HepG2 (cell line): Measurements from ENCODE around the gene LMAN2. TPM values are rescaled to one million over a fixed set of nuclear protein-coding genes. Genes with fewer than 3 reads are reported as not detected.

Source experiments
- ADNP ChIP-seq: sonication (generic); formaldehyde crosslinking; IDR thresholded peaks from 2 replicates; pipeline ENCODE4 v1.4.0; 2020; ENCODE audit warnings: missing genetic modification reagents
- ATF7 ChIP-seq, 2 experiments: fragments of 450-650 bp in 1 of 2; sonication (generic) in 1 of 2; formaldehyde crosslinking in 1 of 2; IDR thresholded peaks; 2 replicates each; pipeline versions ENCODE4 v1.4.0 to v1.6.1; 2016 to 2020; ENCODE audit warnings: antibody characterized with exemption in 1 of 2, mild to moderate bottlenecking in 1 of 2, missing genetic modification reagents in 1 of 2
- CAMTA2 ChIP-seq: sonication (generic); formaldehyde crosslinking; IDR thresholded peaks from 2 replicates; pipeline ENCODE4 v1.4.0; 2020; ENCODE audit warnings: mild to moderate bottlenecking, missing genetic modification reagents, borderline replicate concordance
- CBX2 ChIP-seq, 2 experiments: fragments of 200-600 bp in 1 of 2; sonication (generic); formaldehyde crosslinking in 1 of 2; IDR thresholded peaks; 2 replicates each; pipeline versions ENCODE4 v1.7.0 to v1.8.1; 2018 to 2022; ENCODE audit warnings: low read depth in 2 of 2, low read length in 1 of 2, mild to moderate bottlenecking in 1 of 2, missing genetic modification reagents in 1 of 2
- CEBPB ChIP-seq: IDR thresholded peaks from 2 replicates; pipeline ENCODE4 v1.6.1; 2011; ENCODE audit warnings: low read depth, low read length, improper control_type of control experiment, borderline replicate concordance
- FOXK1 ChIP-seq: sonication (generic); formaldehyde crosslinking; IDR thresholded peaks from 2 replicates; pipeline ENCODE4 v1.4.0; 2020; ENCODE audit warnings: low read depth, missing genetic modification reagents, borderline replicate concordance
- JUN ChIP-seq: sonication (generic); formaldehyde crosslinking; IDR thresholded peaks from 2 replicates; pipeline ENCODE4 v1.4.0; 2020; ENCODE audit warnings: mild to moderate bottlenecking, missing genetic modification reagents
- ZNF317 ChIP-seq: sonication (generic); formaldehyde crosslinking; IDR thresholded peaks from 2 replicates; pipeline ENCODE4 v1.5.0; 2020; ENCODE audit warnings: mild to moderate bottlenecking, missing genetic modification reagents
- ZNF841 ChIP-seq: sonication (generic); formaldehyde crosslinking; IDR thresholded peaks from 2 replicates; pipeline ENCODE4 v1.8.1; 2023; ENCODE audit warnings: missing genetic modification reagents, borderline replicate concordance
- polyA plus RNA-seq, 8 experiments: library from polyadenylated mRNA; depleted of rRNA in 3 of 8; stranded (reverse) in 7 of 8; unstranded in 1 of 8; fragments of >200 nt; fragmentation: Illumina TruSeq in 4 of 8; extraction: Trizol in 4 of 8; gene quantifications; 2 replicates each; pipeline versions ENCODE4 v1.2.1 to v1.2.3, GENCODE V29; 2011 to 2016; ENCODE audit warnings: low read depth in 4 of 8, missing spikeins in 1 of 8, mixed read lengths in 1 of 8; ENCODE audit not compliant: insufficient read depth in 1 of 8
- total RNA-seq, 5 experiments: library from RNA; depleted of rRNA; stranded (reverse); fragments of >200 nt; fragmentation: Illumina TruSeq; extraction: Trizol; gene quantifications; 2 replicates each; pipeline ENCODE4 v1.2.3, GENCODE V29; 2016; ENCODE audit warnings: low read depth in 1 of 5
- TF ChIP-seq, protein P1 (sequence below), 2 experiments: fragments of 450-650 bp in 1 of 2; sonication (generic) in 1 of 2; formaldehyde crosslinking; IDR thresholded peaks; 2 replicates each; pipeline versions ENCODE4 v1.5.0 to v1.8.0; 2020 to 2022; ENCODE audit warnings: mild to moderate bottlenecking in 1 of 2, missing genetic modification reagents in 1 of 2
- TF ChIP-seq, protein P2 (sequence below): sonication (generic); formaldehyde crosslinking; IDR thresholded peaks from 2 replicates; pipeline ENCODE4 v1.5.1; 2020; ENCODE audit warnings: mild to moderate bottlenecking, missing genetic modification reagents, borderline replicate concordance
- TF ChIP-seq, protein P3 (sequence below): sonication (generic); formaldehyde crosslinking; IDR thresholded peaks from 2 replicates; pipeline ENCODE4 v1.5.0; 2020; ENCODE audit warnings: missing genetic modification reagents
- TF ChIP-seq, protein P4 (sequence below): IDR thresholded peaks from 2 replicates; pipeline ENCODE4 v1.6.1; 2016

LMAN2 gene
- total and polyA plus RNA-seq, 2 of the 13 experiments (the other 11 are each of a cell fraction or from before 2014, with no cell fraction given), result 191 to 197 TPM

DNA sequence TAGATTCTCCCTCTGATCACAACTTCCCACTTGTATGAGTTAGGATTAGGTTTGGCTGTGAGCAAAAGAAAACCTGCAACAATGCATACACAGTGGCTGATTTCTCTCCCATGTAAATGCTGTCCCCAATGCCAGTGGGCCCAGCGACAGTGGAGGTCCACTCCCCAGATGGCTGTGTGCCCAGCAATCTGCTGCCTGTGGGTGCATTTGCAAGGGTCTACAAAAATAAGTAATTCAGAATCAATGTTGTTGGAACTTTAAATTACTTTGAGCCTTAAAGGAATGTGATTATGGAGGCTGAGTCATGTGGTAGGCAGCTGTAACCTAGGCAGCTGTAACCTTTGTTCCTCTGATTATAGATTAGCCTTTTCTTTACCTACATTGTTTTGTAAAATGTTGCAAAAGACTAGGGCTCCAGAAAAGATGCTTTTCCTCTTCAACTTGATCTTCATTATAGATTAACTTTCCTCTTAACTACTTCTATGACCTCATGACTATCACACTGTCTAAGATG lies 25.5 kb downstream of the LMAN2 start (continued):
- TF ChIP-seq, protein P1, sequence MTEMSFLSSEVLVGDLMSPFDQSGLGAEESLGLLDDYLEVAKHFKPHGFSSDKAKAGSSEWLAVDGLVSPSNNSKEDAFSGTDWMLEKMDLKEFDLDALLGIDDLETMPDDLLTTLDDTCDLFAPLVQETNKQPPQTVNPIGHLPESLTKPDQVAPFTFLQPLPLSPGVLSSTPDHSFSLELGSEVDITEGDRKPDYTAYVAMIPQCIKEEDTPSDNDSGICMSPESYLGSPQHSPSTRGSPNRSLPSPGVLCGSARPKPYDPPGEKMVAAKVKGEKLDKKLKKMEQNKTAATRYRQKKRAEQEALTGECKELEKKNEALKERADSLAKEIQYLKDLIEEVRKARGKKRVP (CRISPR knock-in tag; IDR thresholded peaks at IDR 0.05), result peak in 1 of 2 experiments; percentile 28; a peak in 1 of 4 replicates
- TF ChIP-seq CEBPB (peak; percentile 84), ATF7 (IDR thresholded peaks at IDR 0.05) (0 out of 2 replicates have a peak, but pooled peaks have one; percentile 30), ATF7 (CRISPR knock-in tag; IDR thresholded peaks at IDR 0.05) (no peak; the same call in 1 of the 2 replicates), ZNF317 (CRISPR knock-in tag) (no peak), CAMTA2 (CRISPR knock-in tag) (no peak), CBX2 (IDR thresholded peaks at IDR 0.05; ENCODE audit: low read depth, low read length) (no peak), CBX2 (CRISPR knock-in tag; IDR thresholded peaks at IDR 0.05; ENCODE audit: low read depth) (no peak), FOXK1 (0 out of 2 replicates have a peak, but pooled peaks have one; percentile 7), ZNF841 (no peak), JUN (CRISPR knock-in tag) (peak; percentile 86), ADNP (CRISPR knock-in tag) (no peak)
- TF ChIP-seq, protein P2, sequence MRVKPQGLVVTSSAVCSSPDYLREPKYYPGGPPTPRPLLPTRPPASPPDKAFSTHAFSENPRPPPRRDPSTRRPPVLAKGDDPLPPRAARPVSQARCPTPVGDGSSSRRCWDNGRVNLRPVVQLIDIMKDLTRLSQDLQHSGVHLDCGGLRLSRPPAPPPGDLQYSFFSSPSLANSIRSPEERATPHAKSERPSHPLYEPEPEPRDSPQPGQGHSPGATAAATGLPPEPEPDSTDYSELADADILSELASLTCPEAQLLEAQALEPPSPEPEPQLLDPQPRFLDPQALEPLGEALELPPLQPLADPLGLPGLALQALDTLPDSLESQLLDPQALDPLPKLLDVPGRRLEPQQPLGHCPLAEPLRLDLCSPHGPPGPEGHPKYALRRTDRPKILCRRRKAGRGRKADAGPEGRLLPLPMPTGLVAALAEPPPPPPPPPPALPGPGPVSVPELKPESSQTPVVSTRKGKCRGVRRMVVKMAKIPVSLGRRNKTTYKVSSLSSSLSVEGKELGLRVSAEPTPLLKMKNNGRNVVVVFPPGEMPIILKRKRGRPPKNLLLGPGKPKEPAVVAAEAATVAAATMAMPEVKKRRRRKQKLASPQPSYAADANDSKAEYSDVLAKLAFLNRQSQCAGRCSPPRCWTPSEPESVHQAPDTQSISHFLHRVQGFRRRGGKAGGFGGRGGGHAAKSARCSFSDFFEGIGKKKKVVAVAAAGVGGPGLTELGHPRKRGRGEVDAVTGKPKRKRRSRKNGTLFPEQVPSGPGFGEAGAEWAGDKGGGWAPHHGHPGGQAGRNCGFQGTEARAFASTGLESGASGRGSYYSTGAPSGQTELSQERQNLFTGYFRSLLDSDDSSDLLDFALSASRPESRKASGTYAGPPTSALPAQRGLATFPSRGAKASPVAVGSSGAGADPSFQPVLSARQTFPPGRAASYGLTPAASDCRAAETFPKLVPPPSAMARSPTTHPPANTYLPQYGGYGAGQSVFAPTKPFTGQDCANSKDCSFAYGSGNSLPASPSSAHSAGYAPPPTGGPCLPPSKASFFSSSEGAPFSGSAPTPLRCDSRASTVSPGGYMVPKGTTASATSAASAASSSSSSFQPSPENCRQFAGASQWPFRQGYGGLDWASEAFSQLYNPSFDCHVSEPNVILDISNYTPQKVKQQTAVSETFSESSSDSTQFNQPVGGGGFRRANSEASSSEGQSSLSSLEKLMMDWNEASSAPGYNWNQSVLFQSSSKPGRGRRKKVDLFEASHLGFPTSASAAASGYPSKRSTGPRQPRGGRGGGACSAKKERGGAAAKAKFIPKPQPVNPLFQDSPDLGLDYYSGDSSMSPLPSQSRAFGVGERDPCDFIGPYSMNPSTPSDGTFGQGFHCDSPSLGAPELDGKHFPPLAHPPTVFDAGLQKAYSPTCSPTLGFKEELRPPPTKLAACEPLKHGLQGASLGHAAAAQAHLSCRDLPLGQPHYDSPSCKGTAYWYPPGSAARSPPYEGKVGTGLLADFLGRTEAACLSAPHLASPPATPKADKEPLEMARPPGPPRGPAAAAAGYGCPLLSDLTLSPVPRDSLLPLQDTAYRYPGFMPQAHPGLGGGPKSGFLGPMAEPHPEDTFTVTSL, result peak; percentile 63; the same call in 1 of the 2 replicates
- TF ChIP-seq, protein P3, sequence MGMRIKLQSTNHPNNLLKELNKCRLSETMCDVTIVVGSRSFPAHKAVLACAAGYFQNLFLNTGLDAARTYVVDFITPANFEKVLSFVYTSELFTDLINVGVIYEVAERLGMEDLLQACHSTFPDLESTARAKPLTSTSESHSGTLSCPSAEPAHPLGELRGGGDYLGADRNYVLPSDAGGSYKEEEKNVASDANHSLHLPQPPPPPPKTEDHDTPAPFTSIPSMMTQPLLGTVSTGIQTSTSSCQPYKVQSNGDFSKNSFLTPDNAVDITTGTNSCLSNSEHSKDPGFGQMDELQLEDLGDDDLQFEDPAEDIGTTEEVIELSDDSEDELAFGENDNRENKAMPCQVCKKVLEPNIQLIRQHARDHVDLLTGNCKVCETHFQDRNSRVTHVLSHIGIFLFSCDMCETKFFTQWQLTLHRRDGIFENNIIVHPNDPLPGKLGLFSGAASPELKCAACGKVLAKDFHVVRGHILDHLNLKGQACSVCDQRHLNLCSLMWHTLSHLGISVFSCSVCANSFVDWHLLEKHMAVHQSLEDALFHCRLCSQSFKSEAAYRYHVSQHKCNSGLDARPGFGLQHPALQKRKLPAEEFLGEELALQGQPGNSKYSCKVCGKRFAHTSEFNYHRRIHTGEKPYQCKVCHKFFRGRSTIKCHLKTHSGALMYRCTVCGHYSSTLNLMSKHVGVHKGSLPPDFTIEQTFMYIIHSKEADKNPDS (CRISPR knock-in tag), result no peak
- TF ChIP-seq, protein P4, sequence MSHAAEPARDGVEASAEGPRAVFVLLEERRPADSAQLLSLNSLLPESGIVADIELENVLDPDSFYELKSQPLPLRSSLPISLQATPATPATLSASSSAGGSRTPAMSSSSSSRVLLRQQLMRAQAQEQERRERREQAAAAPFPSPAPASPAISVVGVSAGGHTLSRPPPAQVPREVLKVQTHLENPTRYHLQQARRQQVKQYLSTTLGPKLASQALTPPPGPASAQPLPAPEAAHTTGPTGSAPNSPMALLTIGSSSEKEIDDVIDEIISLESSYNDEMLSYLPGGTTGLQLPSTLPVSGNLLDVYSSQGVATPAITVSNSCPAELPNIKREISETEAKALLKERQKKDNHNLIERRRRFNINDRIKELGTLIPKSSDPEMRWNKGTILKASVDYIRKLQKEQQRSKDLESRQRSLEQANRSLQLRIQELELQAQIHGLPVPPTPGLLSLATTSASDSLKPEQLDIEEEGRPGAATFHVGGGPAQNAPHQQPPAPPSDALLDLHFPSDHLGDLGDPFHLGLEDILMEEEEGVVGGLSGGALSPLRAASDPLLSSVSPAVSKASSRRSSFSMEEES (CRISPR knock-in tag), result peak; percentile 23; the same call in 1 of the 2 replicates
